ENCODE measurements around the gene GNAQ.

- TF ChIP-seq EP300 (IDR thresholded peaks at IDR 0.05) (no peak), CTCF (IDR thresholded peaks at IDR 0.05) (no peak)
Measured at GRCh38 chr9:77708064-77708815, 323.4 kb downstream of the GNAQ start.
